Pancreas (tissue), 10 donors: ENCODE data around the gene POLR3K. TPM values are rescaled to one million over a fixed set of nuclear protein-coding genes. Genes with fewer than 3 reads are reported as not detected.
A peak's percentile ranks its signal among the peaks of the same experiment; 100 is the strongest.

ENCODE experiments used
- ATAC-seq, 4 donors: fragments of 200-7000 bp; cut with Tn5 transposase; one replicate each; pipeline versions ENCODE4 v1.8.0 to v1.9.1; 2020; ENCODE audit warnings: mild to moderate bottlenecking in 4 of 4, moderate library complexity in 4 of 4
- DNase-seq, 6 donors: peaks; one replicate each; pipeline ENCODE4 v3.0.0-alpha.2; 2020
- FAIRE-seq: peaks from 2 replicates; lab custom pipeline; 2012; peaks lifted over from hg19 to GRCh38; lab: Jason Lieb, UNC
- H3K27ac ChIP-seq, 4 donors: fragments of 200-600 bp; sonication (generic); 1 replicate in 3 of 4; 2 replicates in 1 of 4; pipeline versions ENCODE4 v1.5.0 to v1.8.0; 2020
- H3K27me3 ChIP-seq, 4 donors: fragments of 200-600 bp; one replicate each; pipeline ENCODE4 v1.8.0; 2021
- H3K36me3 ChIP-seq, 3 donors: fragments of 200-600 bp; sonication (generic) in 1 of 3; one replicate each; pipeline versions ENCODE4 v1.5.0 to v1.8.0; 2020 to 2021
- H3K4me1 ChIP-seq, 3 donors: fragments of 200-600 bp; one replicate each; pipeline ENCODE4 v1.8.0; 2021
- H3K4me3 ChIP-seq, 4 donors: fragments of 200-600 bp; sonication (generic) in 2 of 4; one replicate each; pipeline versions ENCODE4 v1.5.0 to v1.8.0; 2020 to 2021
- H3K9me3 ChIP-seq, 4 donors: fragments of 200-600 bp; one replicate each; pipeline ENCODE4 v1.8.0; 2021
- WGBS, 2 donors: extraction: QIAGEN DNeasy Blood & Tissue Kit; methylation state at CpG; one replicate each; pipeline ENCODE4 v1.1.7; 2013; 5-methylcytosine and 5-hydroxymethylcytosine counted together
- intact Hi-C, 3 donors: fragments of 100-400 bp; cut with DNase I; formaldehyde crosslinking; loops; one replicate each; pipeline versions ENCODE4 v1.11.1 to v1.14.2; 2022
- polyA plus RNA-seq, 2 donors: library from polyadenylated mRNA; stranded (reverse); fragments of 200-250 nt; gene quantifications; one replicate each; pipeline ENCODE4 v1.2.3, GENCODE V29; 2013
- total RNA-seq, 6 donors: library from RNA; stranded (reverse); fragmentation: NEBNext Ultra II Directional in 4 of 6; extraction: Animal tissue kit (Norgen Biotek cat#: 25700) in 4 of 6; gene quantifications; one replicate each; pipeline versions ENCODE4 v1.2.1 to v1.2.4, GENCODE V29; 2021 to 2023
- TF ChIP-seq, protein P1 (sequence below), 4 donors: fragments of 200-600 bp; sonication (generic) in 3 of 4; IDR thresholded peaks; one replicate each; pipeline versions ENCODE4 v1.5.0 to v1.8.0; 2021; ENCODE audit warnings: antibody characterized with exemption in 4 of 4
- donor health status: healthy with polysubstance abuse.
- donor health status: DM: no; HTN: no; CAD: no; lungs with moderate emphysema.
- donor health status: DM: no; HTN: no; CAD: no.
- donor health status: control.
- donor health status: control.
- donor health status: Bipolar disorder and iron deficiency.
- donor health status: DM: yes; HTN: yes; CAD: no.
- donor health status: DM: no; HTN: no; CAD: no.
- donor health status: DM: no; HTN: no; CAD: no.
- donor health status: DM: yes; HTN: yes; CAD: no.

The POLR3K gene
- total and polyA plus RNA-seq, 8 donors: 2.8 to 5.3 (median 4.1) TPM

DNA sequence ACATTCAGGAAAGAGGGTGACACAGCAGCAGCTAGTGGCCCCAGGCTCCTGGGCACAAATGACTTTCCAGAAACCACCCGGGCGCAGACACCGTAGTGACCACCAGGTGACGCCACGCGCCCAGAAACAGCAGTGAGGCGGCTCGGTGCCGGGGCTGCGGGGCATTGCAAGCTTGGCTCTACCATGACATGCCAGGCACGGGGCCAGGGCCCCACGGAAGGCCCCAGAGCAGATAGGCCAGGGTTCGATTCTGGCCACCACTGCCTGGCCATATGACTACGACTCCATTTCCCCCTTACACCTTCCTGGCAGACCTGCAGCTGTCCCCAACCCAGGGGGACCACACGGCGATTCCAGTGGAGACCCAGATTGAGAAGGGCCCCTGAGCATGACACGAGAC, 12.3 kb upstream of the POLR3K start:
- Histone ChIP-seq H3K9me3 (no peaks in the 10 kb centered on the region), H3K36me3 (peaks cover 0 to 11% (median 3%) of the 10 kb centered on the region in 3 donors), H3K4me1 (peaks cover 0 to 4% (median 0%) of the 10 kb centered on the region in 3 donors), H3K4me3 (no peak overlapping the region), H3K27ac (no peak overlapping the region), H3K27me3 (no peaks in the 10 kb centered on the region)
- FAIRE-seq (no peak), ATAC-seq (peak; percentile 76 to 96 (median 90)), DNase-seq (peak; percentile 70 to 96 (median 86))
- TF ChIP-seq, protein P1, sequence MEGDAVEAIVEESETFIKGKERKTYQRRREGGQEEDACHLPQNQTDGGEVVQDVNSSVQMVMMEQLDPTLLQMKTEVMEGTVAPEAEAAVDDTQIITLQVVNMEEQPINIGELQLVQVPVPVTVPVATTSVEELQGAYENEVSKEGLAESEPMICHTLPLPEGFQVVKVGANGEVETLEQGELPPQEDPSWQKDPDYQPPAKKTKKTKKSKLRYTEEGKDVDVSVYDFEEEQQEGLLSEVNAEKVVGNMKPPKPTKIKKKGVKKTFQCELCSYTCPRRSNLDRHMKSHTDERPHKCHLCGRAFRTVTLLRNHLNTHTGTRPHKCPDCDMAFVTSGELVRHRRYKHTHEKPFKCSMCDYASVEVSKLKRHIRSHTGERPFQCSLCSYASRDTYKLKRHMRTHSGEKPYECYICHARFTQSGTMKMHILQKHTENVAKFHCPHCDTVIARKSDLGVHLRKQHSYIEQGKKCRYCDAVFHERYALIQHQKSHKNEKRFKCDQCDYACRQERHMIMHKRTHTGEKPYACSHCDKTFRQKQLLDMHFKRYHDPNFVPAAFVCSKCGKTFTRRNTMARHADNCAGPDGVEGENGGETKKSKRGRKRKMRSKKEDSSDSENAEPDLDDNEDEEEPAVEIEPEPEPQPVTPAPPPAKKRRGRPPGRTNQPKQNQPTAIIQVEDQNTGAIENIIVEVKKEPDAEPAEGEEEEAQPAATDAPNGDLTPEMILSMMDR (IDR thresholded peaks at IDR 0.05): peak; percentile 84 to 91 (median 90)
- intact Hi-C loops: no loop called here
- WGBS, 2 donors: 16% methylated on average over 17 of the region's 17 CpGs

DNA sequence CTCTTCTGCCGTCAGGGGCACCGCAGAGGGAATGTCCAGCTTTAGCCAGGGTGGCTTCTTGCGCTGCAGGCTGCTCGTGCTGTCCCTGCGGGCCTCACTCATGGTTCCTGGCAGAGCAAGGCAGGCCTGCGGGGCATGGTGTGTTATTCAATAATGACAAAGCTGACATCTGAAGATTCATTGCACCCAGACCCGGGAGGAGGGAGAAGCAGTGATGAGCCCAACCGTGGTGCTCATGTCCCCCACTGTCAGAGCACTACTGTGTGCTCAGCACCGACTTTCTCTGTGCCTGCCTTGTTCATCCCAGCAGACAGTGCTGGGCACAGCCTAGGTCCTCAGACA, 11.5 kb upstream of the POLR3K start:
- ATAC-seq (no peak), DNase-seq (peak in 1 of 6 donors; percentile 47), FAIRE-seq (no peak)
- intact Hi-C loops: no loop called here
- H3K27me3 ChIP-seq: no peaks in the 10 kb centered on the region
- H3K9me3 ChIP-seq: no peaks in the 10 kb centered on the region
- WGBS, 2 donors: 71 to 74% methylated on average over 8 to 9 of the region's 9 CpGs
- no peak overlapping the region for H3K4me3 ChIP-seq
- H3K27ac ChIP-seq: no peak overlapping the region
- TF ChIP-seq, protein P1 (IDR thresholded peaks at IDR 0.05): no peak
- no peaks in the 10 kb centered on the region for H3K4me1 ChIP-seq
- peaks cover 0 to 14% (median 3%) of the 10 kb centered on the region in 3 donors for H3K36me3 ChIP-seq

GRCh38 chr16:63998-64913, 10.8 kb upstream of the POLR3K start:
- intact Hi-C loops: no loop called here
- Histone ChIP-seq H3K36me3 (peaks cover 0 to 18% (median 3%) of the 10 kb centered on the region in 3 donors), H3K4me1 (no peaks in the 10 kb centered on the region), H3K4me3 (no peak overlapping the region), H3K9me3 (no peaks in the 10 kb centered on the region), H3K27ac (no peak overlapping the region), H3K27me3 (no peaks in the 10 kb centered on the region)
- ATAC-seq (no peak), FAIRE-seq (no peak), DNase-seq (peak in 4 of 6 donors; percentile 15 to 68 (median 41))
- WGBS, 2 donors: 88 to 91% methylated on average over 25 of the region's 25 CpGs
- TF ChIP-seq, protein P1 (IDR thresholded peaks at IDR 0.05): no peak

DNA sequence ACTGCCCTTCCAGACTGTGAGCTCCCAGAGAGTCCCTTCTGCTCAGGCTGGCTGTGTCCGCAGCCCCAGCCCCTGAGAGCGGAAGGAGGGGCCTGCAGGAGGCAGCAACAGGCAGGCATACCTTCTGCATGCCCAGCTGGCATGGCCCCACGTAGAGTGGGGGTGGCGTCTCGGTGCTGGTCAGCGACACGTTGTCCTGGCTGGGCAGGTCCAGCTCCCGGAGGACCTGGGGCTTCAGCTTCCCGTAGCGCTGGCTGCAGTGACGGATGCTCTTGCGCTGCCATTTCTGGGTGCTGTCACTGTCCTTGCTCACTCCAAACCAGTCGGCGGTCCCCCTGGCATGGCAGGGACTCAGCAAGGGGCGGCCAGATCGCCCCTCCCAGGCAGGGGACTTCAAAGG, 10.1 kb upstream of the POLR3K start:
- no peak for ATAC-seq
- TF ChIP-seq, protein P1 (IDR thresholded peaks at IDR 0.05): no peak
- no peaks in the 10 kb centered on the region for H3K27me3 ChIP-seq
- intact Hi-C loops: no loop called here
- H3K36me3 ChIP-seq: peaks cover 0 to 18% (median 3%) of the 10 kb centered on the region in 3 donors
- no peak for FAIRE-seq
- H3K27ac ChIP-seq: no peak overlapping the region
- 93 to 94% methylated on average over 15 to 16 of the region's 16 CpGs for WGBS, 2 donors
- no peaks in the 10 kb centered on the region for H3K9me3 ChIP-seq
- H3K4me1 ChIP-seq: no peaks in the 10 kb centered on the region
- peak in 4 of 6 donors; percentile 13 to 68 (median 39) for DNase-seq
- no peak overlapping the region for H3K4me3 ChIP-seq

DNA sequence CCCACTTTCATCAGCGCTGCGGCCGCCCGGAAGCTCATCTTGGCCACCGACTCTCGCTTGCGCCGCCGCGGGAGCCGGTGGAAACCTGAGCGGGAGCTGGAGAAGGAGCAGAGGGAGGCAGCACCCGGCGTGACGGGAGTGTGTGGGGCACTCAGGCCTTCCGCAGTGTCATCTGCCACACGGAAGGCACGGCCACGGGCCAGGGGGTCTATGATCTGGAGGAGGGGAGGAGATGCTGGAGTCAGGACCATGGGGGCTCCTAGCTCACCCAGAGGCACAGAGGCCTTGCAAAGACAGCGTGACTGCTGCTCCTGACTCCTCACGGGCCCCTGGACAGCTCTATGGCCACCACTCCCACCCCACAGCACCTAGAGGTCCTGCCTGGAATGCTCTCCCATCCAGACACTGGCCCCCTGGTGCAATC, 9.6 kb upstream of the POLR3K start:
- ATAC-seq (no peak), DNase-seq (peak in 3 of 6 donors; percentile 27 to 73 (median 51))
- 94% methylated on average over 19 to 21 of the region's 21 CpGs for WGBS, 2 donors

More for the DNA sequence above, 9.6 kb upstream of the POLR3K start:
- Histone ChIP-seq H3K4me1 (no peaks in the 10 kb centered on the region), H3K27me3 (no peaks in the 10 kb centered on the region), H3K4me3 (no peak overlapping the region), H3K27ac (no peak overlapping the region), H3K9me3 (no peaks in the 10 kb centered on the region), H3K36me3 (peaks cover 0 to 23% (median 3%) of the 10 kb centered on the region in 3 donors)
- intact Hi-C loops: no loop called here
- TF ChIP-seq, protein P1 (IDR thresholded peaks at IDR 0.05): no peak
- FAIRE-seq: no peak
